ENCODE results near the gene MALT1.

The MALT1 gene

DNA sequence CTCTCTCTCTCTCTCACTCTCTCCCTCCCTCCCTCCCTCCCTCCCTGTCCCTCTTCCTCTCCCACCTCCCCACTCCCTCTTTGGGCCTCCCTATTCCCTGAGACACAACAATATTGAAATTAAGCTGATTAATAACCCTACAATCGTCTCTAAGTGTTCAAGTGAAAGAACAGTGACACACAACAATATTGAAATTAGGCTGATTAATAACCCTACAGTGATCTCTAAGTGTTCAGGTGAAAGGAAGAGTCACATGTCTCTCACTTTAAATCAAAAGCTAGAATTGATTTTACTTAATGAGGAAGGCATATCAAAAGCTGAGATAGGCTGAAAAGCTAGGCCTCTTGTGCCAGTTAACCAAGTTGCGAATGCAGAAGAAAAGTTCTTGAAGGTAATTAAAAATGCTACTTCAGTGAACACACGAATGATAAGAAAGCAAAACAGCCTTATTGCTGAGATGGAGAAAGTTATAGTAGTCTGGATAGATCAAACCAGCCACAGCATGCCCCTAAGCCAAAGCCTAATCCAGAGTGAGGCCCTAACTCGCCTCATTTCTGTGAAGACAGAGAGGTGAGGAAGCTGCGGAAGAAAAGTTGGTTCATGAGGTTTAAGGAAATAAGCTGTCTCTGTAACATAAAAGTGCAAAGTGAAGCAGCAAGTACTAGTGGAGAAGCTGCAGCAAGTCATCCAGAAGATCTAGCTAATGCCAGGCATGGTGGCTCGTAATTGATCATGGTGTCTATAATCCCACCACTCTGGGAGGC is 21.3 kb downstream of the MALT1 start:
- TF ChIP-seq, protein P1, sequence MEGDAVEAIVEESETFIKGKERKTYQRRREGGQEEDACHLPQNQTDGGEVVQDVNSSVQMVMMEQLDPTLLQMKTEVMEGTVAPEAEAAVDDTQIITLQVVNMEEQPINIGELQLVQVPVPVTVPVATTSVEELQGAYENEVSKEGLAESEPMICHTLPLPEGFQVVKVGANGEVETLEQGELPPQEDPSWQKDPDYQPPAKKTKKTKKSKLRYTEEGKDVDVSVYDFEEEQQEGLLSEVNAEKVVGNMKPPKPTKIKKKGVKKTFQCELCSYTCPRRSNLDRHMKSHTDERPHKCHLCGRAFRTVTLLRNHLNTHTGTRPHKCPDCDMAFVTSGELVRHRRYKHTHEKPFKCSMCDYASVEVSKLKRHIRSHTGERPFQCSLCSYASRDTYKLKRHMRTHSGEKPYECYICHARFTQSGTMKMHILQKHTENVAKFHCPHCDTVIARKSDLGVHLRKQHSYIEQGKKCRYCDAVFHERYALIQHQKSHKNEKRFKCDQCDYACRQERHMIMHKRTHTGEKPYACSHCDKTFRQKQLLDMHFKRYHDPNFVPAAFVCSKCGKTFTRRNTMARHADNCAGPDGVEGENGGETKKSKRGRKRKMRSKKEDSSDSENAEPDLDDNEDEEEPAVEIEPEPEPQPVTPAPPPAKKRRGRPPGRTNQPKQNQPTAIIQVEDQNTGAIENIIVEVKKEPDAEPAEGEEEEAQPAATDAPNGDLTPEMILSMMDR (conservative IDR thresholded peaks at IDR 0.05; ENCODE audit: low read depth, low read length): no peak
- no peak overlapping the region for H3K4me3 ChIP-seq (ENCODE audit: low read length)
- no peak for DNase-seq (ENCODE audit: low read depth)

DNA sequence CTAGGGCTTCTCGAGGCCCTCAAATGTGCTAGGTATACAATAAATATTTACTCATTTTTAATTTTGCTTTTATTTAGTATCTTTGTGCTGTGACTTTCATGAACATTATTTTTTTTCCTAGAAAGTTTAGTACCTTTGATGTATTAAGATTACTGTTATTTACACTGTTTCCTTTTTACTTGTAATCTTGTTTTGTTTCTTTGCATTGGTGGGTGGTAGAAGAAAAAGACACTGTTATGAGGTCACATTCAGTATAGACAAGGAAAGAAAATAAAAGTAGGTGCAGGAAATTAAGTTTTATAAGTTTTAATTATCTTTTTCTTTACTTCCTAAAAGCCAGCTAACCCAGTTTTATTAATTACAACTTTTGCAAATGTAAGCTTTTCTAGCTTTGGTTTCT is 23.0 kb downstream of the MALT1 start:
- TF ChIP-seq, protein P1 (conservative IDR thresholded peaks at IDR 0.05; ENCODE audit: low read depth, low read length): no peak
- no peak for DNase-seq (ENCODE audit: low read depth)

DNA sequence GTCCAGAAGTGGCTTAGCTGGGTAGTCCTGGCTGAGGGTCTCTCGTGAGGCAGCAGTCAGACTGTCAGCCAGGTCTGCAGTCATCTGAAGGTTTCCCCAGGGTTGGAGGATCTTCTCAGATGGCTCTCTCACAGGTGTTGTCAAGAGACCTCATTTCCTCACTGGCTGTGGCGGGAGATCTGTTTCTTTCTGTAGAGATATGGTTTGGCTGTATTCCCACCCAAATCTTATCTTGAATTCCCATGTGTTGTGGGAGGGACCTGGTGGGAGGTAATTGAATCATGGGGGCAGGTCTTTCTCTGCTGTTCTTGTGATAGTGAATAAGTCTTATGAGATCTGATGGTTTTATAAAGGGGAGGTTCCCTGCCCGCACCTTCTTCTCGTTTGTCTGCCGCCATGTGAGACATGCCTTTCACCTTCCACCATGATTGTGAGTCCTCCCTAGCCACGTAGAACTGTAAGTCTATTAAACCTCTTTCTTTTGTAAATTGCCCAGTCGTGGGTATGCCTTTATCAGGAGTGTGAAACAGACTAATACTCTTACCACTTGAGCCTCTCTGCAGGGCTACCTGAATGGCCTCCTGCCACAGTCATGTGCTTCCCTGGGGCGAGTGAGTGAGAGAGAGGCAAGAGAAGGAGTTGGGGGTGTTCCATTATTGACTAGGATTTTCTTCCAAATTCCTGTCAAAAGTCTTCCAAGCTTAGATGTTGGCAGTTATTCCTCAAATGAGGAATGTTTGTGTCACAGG is 23.6 kb downstream of the MALT1 start:
- TF ChIP-seq, protein P1 (conservative IDR thresholded peaks at IDR 0.05; ENCODE audit: low read depth, low read length): no peak
- DNase-seq (ENCODE audit: low read depth): no peak
- H3K4me3 ChIP-seq (ENCODE audit: low read length): no peak overlapping the region

More for the DNA sequence above, 23.0 kb downstream of the MALT1 start:
- H3K4me3 ChIP-seq (ENCODE audit: low read length): no peak overlapping the region

DNA sequence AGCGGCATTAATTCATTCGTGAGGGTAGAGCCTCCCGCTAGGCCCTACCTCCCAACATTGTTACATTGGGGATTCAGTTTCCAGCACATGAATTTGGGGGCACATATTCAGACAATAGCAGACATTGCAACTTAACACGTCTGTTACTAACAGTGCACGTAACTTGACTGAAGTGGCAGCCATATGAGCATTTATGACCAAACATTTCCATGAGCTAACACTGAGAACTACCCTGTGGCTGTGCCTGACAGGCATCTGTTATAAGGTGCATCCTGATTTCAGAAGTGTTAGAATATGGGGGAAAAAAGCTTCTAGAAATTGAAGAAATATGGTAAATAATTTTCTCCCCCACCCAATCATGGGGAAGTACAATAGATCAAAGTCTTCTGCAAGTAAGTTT is 24.5 kb downstream of the MALT1 start:
- no peak for DNase-seq (ENCODE audit: low read depth)
- TF ChIP-seq, protein P1 (conservative IDR thresholded peaks at IDR 0.05; ENCODE audit: low read depth, low read length): no peak
- H3K4me3 ChIP-seq (ENCODE audit: low read length): no peak overlapping the region

DNA sequence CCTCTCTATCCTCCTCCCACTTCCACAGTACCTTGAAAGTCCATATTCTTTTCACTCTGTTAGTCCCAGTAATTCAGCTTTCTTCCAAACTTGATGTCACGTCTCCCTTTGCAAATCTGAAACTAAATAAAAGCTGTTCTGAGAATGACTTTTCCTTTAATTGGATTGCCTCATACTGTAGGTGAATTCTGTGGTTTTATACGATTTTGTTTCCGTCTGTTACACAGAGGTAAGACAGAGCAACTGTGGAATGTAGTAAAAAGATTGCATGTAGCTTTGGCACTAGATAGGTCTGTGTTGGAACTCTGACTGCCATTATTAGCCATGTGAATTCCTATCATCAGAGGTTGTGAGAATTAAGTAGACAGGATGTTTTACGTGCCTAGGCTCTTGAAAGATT is 25.9 kb downstream of the MALT1 start:
- H3K4me3 ChIP-seq (ENCODE audit: low read length): no peak overlapping the region
- TF ChIP-seq, protein P1 (conservative IDR thresholded peaks at IDR 0.05; ENCODE audit: low read depth, low read length): no peak
- DNase-seq (ENCODE audit: low read depth): no peak

DNA sequence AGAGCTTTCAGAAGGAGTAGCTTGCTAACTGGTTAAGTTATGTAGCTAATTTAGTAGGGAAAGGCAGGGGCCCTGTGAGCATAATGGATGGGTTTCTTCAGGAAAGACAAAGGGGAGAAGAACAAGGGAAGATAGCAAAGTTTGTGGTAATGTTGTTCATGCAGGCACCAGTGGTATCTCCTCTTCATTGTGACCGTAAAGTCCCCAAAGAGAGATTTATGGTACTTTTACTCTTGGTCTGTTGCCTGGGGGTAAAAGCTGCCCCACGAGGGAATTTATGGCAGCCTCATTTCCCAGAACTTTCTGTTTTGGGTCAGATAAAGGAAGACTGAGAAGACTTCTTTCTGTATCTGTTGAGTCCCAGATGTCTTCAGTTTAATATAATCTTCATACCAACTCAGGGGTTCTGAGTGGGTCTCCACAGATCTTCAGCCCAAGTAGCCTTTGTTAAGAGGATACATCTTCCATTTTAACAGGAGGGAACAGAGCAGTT is 27.5 kb downstream of the MALT1 start:
- TF ChIP-seq, protein P1 (conservative IDR thresholded peaks at IDR 0.05; ENCODE audit: low read depth, low read length): no peak
- no peak for DNase-seq (ENCODE audit: low read depth)

More for the DNA sequence above, 27.5 kb downstream of the MALT1 start:
- no peak overlapping the region for H3K4me3 ChIP-seq (ENCODE audit: low read length)

Data from retinal pigment epithelial cell (primary cell).